ENCODE results near the gene LIN37.

The LIN37 gene

GRCh38 chr19:35786299-35787160 lies 38.2 kb downstream of the LIN37 start:
- H3K4me1 ChIP-seq (ENCODE audit: insufficient read depth, low read length, severe bottlenecking) = no peaks in the 10 kb centered on the region
- no peak overlapping the region for H3K4me3 ChIP-seq (ENCODE audit: low read depth, low read length, poor library complexity, severe bottlenecking)
- no peaks in the 10 kb centered on the region for H3K9me2 ChIP-seq (ENCODE audit: low read depth, low read length)
- no peak overlapping the region for H3K9ac ChIP-seq (ENCODE audit: low read length)
- no peaks in the 10 kb centered on the region; the same call in 1 of the 2 replicates for H3F3A ChIP-seq (ENCODE audit: insufficient read depth, low read length)
- H3K27ac ChIP-seq (ENCODE audit: low read depth, low read length, poor library complexity, severe bottlenecking) = no peak overlapping the region
- H3K9me3 ChIP-seq (ENCODE audit: low read length) = no peaks in the 10 kb centered on the region
- TF ChIP-seq CTCF (IDR thresholded peaks at IDR 0.05; ENCODE audit: low read length) (no peak), EZH2 (IDR thresholded peaks at IDR 0.05; ENCODE audit: borderline replicate concordance, low read length) (no peak)
- no peak overlapping the region for H2AFZ ChIP-seq (ENCODE audit: low read length)
- H3K36me3 ChIP-seq (ENCODE audit: insufficient read depth, low read length) = peaks cover 16% of the 10 kb centered on the region
- H3K27me3 ChIP-seq (ENCODE audit: insufficient read depth, low read length) = no peaks in the 10 kb centered on the region
- H4K20me1 ChIP-seq (ENCODE audit: insufficient read depth, low read length) = no peaks in the 10 kb centered on the region
- H3K4me2 ChIP-seq (ENCODE audit: low read length) = no peak overlapping the region
- no peaks in the 10 kb centered on the region for H3K79me2 ChIP-seq (ENCODE audit: insufficient read depth, low read length)

- no peaks in the 10 kb centered on the region for H3K4me1 ChIP-seq (ENCODE audit: insufficient read depth, low read length, severe bottlenecking)
Observed at GRCh38 chr19:35787227-35787799, 38.9 kb downstream of the LIN37 start.

More at GRCh38 chr19:35787227-35787799, 38.9 kb downstream of the LIN37 start:
- Histone ChIP-seq H3K9me2 (ENCODE audit: low read depth, low read length) (no peaks in the 10 kb centered on the region), H3K9me3 (ENCODE audit: low read length) (no peaks in the 10 kb centered on the region), H3K36me3 (ENCODE audit: insufficient read depth, low read length) (peaks cover 11% of the 10 kb centered on the region), H2AFZ (ENCODE audit: low read length) (no peak overlapping the region), H3K4me3 (ENCODE audit: low read depth, low read length, poor library complexity, severe bottlenecking) (no peak overlapping the region), H3K27ac (ENCODE audit: low read depth, low read length, poor library complexity, severe bottlenecking) (no peak overlapping the region), H4K20me1 (ENCODE audit: insufficient read depth, low read length) (no peaks in the 10 kb centered on the region), H3K79me2 (ENCODE audit: insufficient read depth, low read length) (no peaks in the 10 kb centered on the region), H3K9ac (ENCODE audit: low read length) (no peak overlapping the region), H3K4me2 (ENCODE audit: low read length) (no peak overlapping the region), H3F3A (ENCODE audit: insufficient read depth, low read length) (no peaks in the 10 kb centered on the region; the same call in 1 of the 2 replicates), H3K27me3 (ENCODE audit: insufficient read depth, low read length) (no peaks in the 10 kb centered on the region)
- no peak for TF ChIP-seq CTCF (IDR thresholded peaks at IDR 0.05; ENCODE audit: low read length)
- no peak for TF ChIP-seq EZH2 (IDR thresholded peaks at IDR 0.05; ENCODE audit: borderline replicate concordance, low read length)
